IMR-90 (cell line): ENCODE data around the gene BNIP5. TPM values are rescaled to one million over a fixed set of nuclear protein-coding genes. Genes with fewer than 3 reads are reported as not detected.

ENCODE experiments used
- ATAC-seq: fragments of 200-7000 bp; cut with Tn5 transposase; 2 replicates; pipeline ENCODE4 v1.9.1; 2020; ENCODE audit warnings: low read depth, mild to moderate bottlenecking, moderate library complexity
- BruUV-seq: library from RNA; stranded (reverse); fragments of 400-500 nt; replicated peaks from 2 replicates; lab custom pipeline; 2021; lab: Mats Ljungman, UMichigan
- CTCF ChIA-PET: fragments of 300-600 bp; formaldehyde crosslinking; extraction: SDS; loops from one replicate; lab custom pipeline; 2021; ENCODE audit warnings: antibody characterized with exemption; lab: Yijun Ruan, JAX
- POLR2A ChIA-PET: fragments of 300-600 bp; sonication (Branson Sonifier 250); formaldehyde crosslinking; loops from one replicate; lab custom pipeline; 2022; ENCODE audit warnings: antibody characterized with exemption; ENCODE audit not compliant: unreplicated experiment; lab: Charles Lee
- DNase-seq: peaks from one replicate; pipeline ENCODE4 v3.0.0; 2013
- H2AFZ ChIP-seq: replicated peaks from 2 replicates; pipeline ENCODE3; 2013; ENCODE audit warnings: low read length, mild to moderate bottlenecking; ENCODE audit not compliant: poor library complexity
- H2AK5ac ChIP-seq: 2 replicates; pipeline ENCODE4 v1.6.1; 2013; ENCODE audit warnings: low read depth, low read length, inconsistent platforms
- H2AK9ac ChIP-seq: replicated peaks from 2 replicates; pipeline ENCODE3; 2013; ENCODE audit warnings: mild to moderate bottlenecking, low read depth, low read length, moderate library complexity; ENCODE audit not compliant: poor library complexity
- H2BK120ac ChIP-seq: 2 replicates; pipeline ENCODE4 v1.6.1; 2013; ENCODE audit warnings: low read depth, low read length, inconsistent platforms
- H2BK15ac ChIP-seq: 3 replicates; pipeline ENCODE4 v1.6.1; 2013; ENCODE audit warnings: low read depth, low read length, inconsistent platforms
- H2BK20ac ChIP-seq: 2 replicates; pipeline ENCODE4 v1.6.1; 2013; ENCODE audit warnings: low read depth, mild to moderate bottlenecking, inconsistent platforms, low read length, moderate library complexity
- H2BK5ac ChIP-seq: 2 replicates; pipeline ENCODE4 v1.6.1; 2013; ENCODE audit warnings: mild to moderate bottlenecking, low read depth, low read length, inconsistent platforms; ENCODE audit not compliant: poor library complexity, severe bottlenecking
- H3K14ac ChIP-seq: replicated peaks from 2 replicates; pipeline ENCODE4 v1.6.1; 2013; ENCODE audit warnings: low read depth, low read length, inconsistent platforms
- H3K18ac ChIP-seq: 2 replicates; pipeline ENCODE4 v1.6.1; 2013; ENCODE audit warnings: low read depth, low read length, control low read depth
- H3K23ac ChIP-seq: 2 replicates; pipeline ENCODE4 v1.6.1; 2013; ENCODE audit warnings: low read depth, low read length, inconsistent platforms
- H3K27ac ChIP-seq: 2 replicates; pipeline ENCODE4 v1.5.1; 2013; ENCODE audit warnings: mild to moderate bottlenecking, control low read depth, low read length; ENCODE audit not compliant: insufficient read depth
- H3K27me3 ChIP-seq: 2 replicates; pipeline ENCODE4 v1.6.1; 2013; ENCODE audit warnings: low read length; ENCODE audit not compliant: control insufficient read depth, insufficient read depth
- H3K36me3 ChIP-seq: 2 replicates; pipeline ENCODE4 v1.6.1; 2013; ENCODE audit warnings: low read length, mixed read lengths; ENCODE audit not compliant: control insufficient read depth, insufficient read depth
- H3K4ac ChIP-seq: 2 replicates; pipeline ENCODE4 v1.6.1; 2013; ENCODE audit warnings: low read depth, low read length, inconsistent platforms
- H3K4me1 ChIP-seq: 2 replicates; pipeline ENCODE4 v1.6.1; 2013; ENCODE audit warnings: low read length, mixed read lengths; ENCODE audit not compliant: control insufficient read depth, insufficient read depth
- H3K4me2 ChIP-seq: 2 replicates; pipeline ENCODE4 v1.6.1; 2013; ENCODE audit warnings: low read depth, mild to moderate bottlenecking, control low read depth, low read length, moderate library complexity
- H3K4me3 ChIP-seq: 2 replicates; pipeline ENCODE4 v1.5.1; 2013; ENCODE audit warnings: low read depth, mild to moderate bottlenecking, control low read depth, low read length, moderate library complexity; ENCODE audit not compliant: insufficient read depth
- H3K56ac ChIP-seq: 2 replicates; pipeline ENCODE4 v1.6.1; 2013; ENCODE audit warnings: low read length, inconsistent platforms; ENCODE audit not compliant: insufficient read depth; ENCODE audit errors: extremely low read depth
- H3K79me1 ChIP-seq, 2 experiments: 2 replicates each; pipeline ENCODE4 v1.6.1; 2013; ENCODE audit warnings: low read length in 2 of 2, inconsistent platforms in 1 of 2, low read depth in 1 of 2
- H3K9ac ChIP-seq: 2 replicates; pipeline ENCODE4 v1.6.1; 2013; ENCODE audit warnings: low read depth, low read length, control low read depth
- H3K9me1 ChIP-seq: 2 replicates; pipeline ENCODE4 v1.6.1; 2013; ENCODE audit warnings: low read length, inconsistent platforms; ENCODE audit not compliant: insufficient read depth
- H3K9me3 ChIP-seq: 2 replicates; pipeline ENCODE4 v1.6.1; 2013; ENCODE audit warnings: low read length; ENCODE audit not compliant: control insufficient read depth, insufficient read depth
- H4K20me1 ChIP-seq: 2 replicates; pipeline ENCODE4 v1.6.1; 2013; ENCODE audit warnings: low read length, inconsistent platforms; ENCODE audit not compliant: insufficient read depth
- H4K5ac ChIP-seq: 2 replicates; pipeline ENCODE4 v1.6.1; 2013; ENCODE audit warnings: mild to moderate bottlenecking, low read depth, low read length, control low read depth
- H4K8ac ChIP-seq, 2 experiments: 2 replicates each; pipeline ENCODE4 v1.6.1; 2013; ENCODE audit warnings: low read depth in 2 of 2, low read length in 2 of 2, control low read depth in 1 of 2, inconsistent platforms in 1 of 2
- H4K91ac ChIP-seq: 2 replicates; pipeline ENCODE4 v1.6.1; 2013; ENCODE audit warnings: low read depth, low read length, inconsistent platforms; ENCODE audit not compliant: insufficient read depth
- BHLHE40 ChIP-seq: fragments of 150-350 bp; IDR thresholded peaks from 2 replicates; pipeline ENCODE4 v1.6.1; 2016; ENCODE audit warnings: mild to moderate bottlenecking, low read depth, low read length
- CEBPB ChIP-seq: IDR thresholded peaks from 2 replicates; pipeline ENCODE4 v1.6.1; 2012; ENCODE audit warnings: low read depth, low read length, improper control_type of control experiment
- CHD1 ChIP-seq: IDR thresholded peaks from 2 replicates; pipeline ENCODE4 v1.6.1; 2012; ENCODE audit warnings: low read depth, low read length, improper control_type of control experiment
- ELK1 ChIP-seq: fragments of 150-350 bp; IDR thresholded peaks from 2 replicates; pipeline ENCODE4 v1.6.1; 2016; ENCODE audit warnings: low read depth, mild to moderate bottlenecking, low read length, moderate library complexity, borderline replicate concordance
- FOS ChIP-seq: fragments of 150-350 bp; IDR thresholded peaks from 2 replicates; pipeline ENCODE4 v1.6.1; 2016; ENCODE audit warnings: low read depth, low read length
- MAFK ChIP-seq: IDR thresholded peaks from 2 replicates; pipeline ENCODE4 v1.6.1; 2012; ENCODE audit warnings: low read depth, low read length, improper control_type of control experiment
- MAZ ChIP-seq: IDR thresholded peaks from 2 replicates; pipeline ENCODE4 v1.6.1; 2012; ENCODE audit warnings: low read depth, mild to moderate bottlenecking, low read length, improper control_type of control experiment, moderate library complexity, borderline replicate concordance
- MXI1 ChIP-seq: IDR thresholded peaks from 2 replicates; pipeline ENCODE4 v1.6.1; 2012; ENCODE audit warnings: low read depth, mild to moderate bottlenecking, low read length, moderate library complexity, borderline replicate concordance
- NFE2L2 ChIP-seq: fragments of 150-350 bp; IDR thresholded peaks from 2 replicates; pipeline ENCODE4 v1.6.1; 2016; ENCODE audit warnings: low read depth, mild to moderate bottlenecking, low read length
- POLR2A ChIP-seq: IDR thresholded peaks from 2 replicates; pipeline ENCODE4 v1.6.1; 2012; ENCODE audit warnings: mild to moderate bottlenecking, low read depth, low read length
- RAD21 ChIP-seq: IDR thresholded peaks from 2 replicates; pipeline ENCODE4 v1.6.1; 2012; ENCODE audit warnings: low read length, improper control_type of control experiment
- RCOR1 ChIP-seq: IDR thresholded peaks from 2 replicates; pipeline ENCODE4 v1.6.1; 2012; ENCODE audit warnings: mild to moderate bottlenecking, low read length, improper control_type of control experiment; ENCODE audit not compliant: insufficient replicate concordance
- RFX5 ChIP-seq: IDR thresholded peaks from 2 replicates; pipeline ENCODE4 v1.8.0; 2012; ENCODE audit warnings: low read depth, mild to moderate bottlenecking, low read length, moderate library complexity
- SMC3 ChIP-seq: fragments of 150-350 bp; IDR thresholded peaks from 2 replicates; pipeline ENCODE4 v1.6.1; 2016; ENCODE audit warnings: low read depth, mild to moderate bottlenecking, antibody characterized with exemption, low read length, moderate library complexity
- WGBS, 2 experiments: methylation state at CpG; one replicate each; pipeline versions ENCODE4 v1.1.5 to v1.1.7; 2013; ENCODE audit warnings: missing lambda C conversion rate in 2 of 2; ENCODE audit not compliant: insufficient read length in 1 of 2; ENCODE audit errors: extremely low coverage in 2 of 2; 5-methylcytosine and 5-hydroxymethylcytosine counted together
- dilution Hi-C: fragments of 300-500 bp; cut with HindIII; formaldehyde crosslinking; loops from one replicate; pipeline ENCODE4 v1.14.3; 2018; ENCODE audit warnings: low sequenced_read_pairs; ENCODE audit not compliant: unreplicated experiment
- in situ Hi-C: fragments of 300-500 bp; cut with MboI; formaldehyde crosslinking; loops from 3 replicates; pipeline ENCODE4 v1.14.3; 2019; ENCODE audit warnings: low sequenced_read_pairs, inconsistent platforms, mixed read lengths
- intact Hi-C: fragments of 100-400 bp; cut with micrococcal nuclease; formaldehyde crosslinking; loops from 2 replicates; pipeline ENCODE4 v1.10.0; 2022
- polyA plus RNA-seq, 3 experiments: library from polyadenylated mRNA; depleted of rRNA; stranded (reverse); fragments of >200 nt; gene quantifications; 2 replicates each; pipeline ENCODE4 v1.2.3, GENCODE V29; 2012; ENCODE audit warnings: low replicate concordance in 1 of 3
- total RNA-seq: library from RNA; depleted of rRNA; stranded (reverse); fragments of >200 nt; gene quantifications from 2 replicates; pipeline ENCODE4 v1.2.3, GENCODE V29; 2012
- TF ChIP-seq, protein P1 (sequence below): fragments of 150-350 bp; IDR thresholded peaks from 2 replicates; pipeline ENCODE4 v1.6.1; 2017; ENCODE audit warnings: mild to moderate bottlenecking, antibody characterized with exemption, low read length, low read depth
- TF ChIP-seq, protein P2 (sequence below): conservative IDR thresholded peaks from 2 replicates; pipeline ENCODE4 v1.5.1; 2012; ENCODE audit warnings: mild to moderate bottlenecking, low read depth, low read length, improper control_type of control experiment

BNIP5 gene
- total and polyA plus RNA-seq, 2 of the 4 experiments (the other 2 are of a cell fraction) = not detected

GRCh38 chr6:36266913-36267644, 69.6 kb downstream of the BNIP5 start:
- Histone ChIP-seq H4K20me1 (no peaks in the 10 kb centered on the region), H2AK5ac (no peak overlapping the region), H2BK20ac (no peak overlapping the region), H4K91ac (no peak overlapping the region), H3K9me1 (no peaks in the 10 kb centered on the region; the same call in 1 of the 2 replicates), H3K4ac (no peak overlapping the region), H3K14ac (no peak overlapping the region), H3K23ac (no peak overlapping the region), H3K4me2 (no peak overlapping the region), H3K4me3 (no peak overlapping the region), H2AFZ (no peak overlapping the region), H2BK120ac (no peak overlapping the region), H3K4me1 (no peaks in the 10 kb centered on the region), H4K8ac (no peak overlapping the region), H3K27me3 (peaks cover 50% of the 10 kb centered on the region), H3K9ac (no peak overlapping the region), H3K9me3 (peaks cover 12% of the 10 kb centered on the region), H2BK5ac (no peak overlapping the region), H2AK9ac (no peak overlapping the region), H3K18ac (no peak overlapping the region), H3K27ac (no peak overlapping the region), H2BK15ac (no peak overlapping the region), H3K56ac (no peak overlapping the region), H3K79me1 (no peaks in the 10 kb centered on the region), H3K36me3 (no peaks in the 10 kb centered on the region), H4K5ac (no peak overlapping the region)
- no peak for ATAC-seq
- POLR2A ChIA-PET = no interaction called here
- TF ChIP-seq MAZ = no peak
- no peak for TF ChIP-seq MAFK
- no peak for TF ChIP-seq CEBPB
- TF ChIP-seq RCOR1 = no peak
- no peak for TF ChIP-seq CHD1
- no peak for TF ChIP-seq BHLHE40
- no peak for TF ChIP-seq NFE2L2
- TF ChIP-seq MXI1 = no peak
- no peak for TF ChIP-seq ELK1
- no peak for TF ChIP-seq FOS
- TF ChIP-seq, protein P1, sequence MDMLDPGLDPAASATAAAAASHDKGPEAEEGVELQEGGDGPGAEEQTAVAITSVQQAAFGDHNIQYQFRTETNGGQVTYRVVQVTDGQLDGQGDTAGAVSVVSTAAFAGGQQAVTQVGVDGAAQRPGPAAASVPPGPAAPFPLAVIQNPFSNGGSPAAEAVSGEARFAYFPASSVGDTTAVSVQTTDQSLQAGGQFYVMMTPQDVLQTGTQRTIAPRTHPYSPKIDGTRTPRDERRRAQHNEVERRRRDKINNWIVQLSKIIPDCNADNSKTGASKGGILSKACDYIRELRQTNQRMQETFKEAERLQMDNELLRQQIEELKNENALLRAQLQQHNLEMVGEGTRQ = no peak; the same call in 1 of the 2 replicates
- TF ChIP-seq SMC3 = no peak
- no peak for TF ChIP-seq POLR2A
- TF ChIP-seq, protein P2, sequence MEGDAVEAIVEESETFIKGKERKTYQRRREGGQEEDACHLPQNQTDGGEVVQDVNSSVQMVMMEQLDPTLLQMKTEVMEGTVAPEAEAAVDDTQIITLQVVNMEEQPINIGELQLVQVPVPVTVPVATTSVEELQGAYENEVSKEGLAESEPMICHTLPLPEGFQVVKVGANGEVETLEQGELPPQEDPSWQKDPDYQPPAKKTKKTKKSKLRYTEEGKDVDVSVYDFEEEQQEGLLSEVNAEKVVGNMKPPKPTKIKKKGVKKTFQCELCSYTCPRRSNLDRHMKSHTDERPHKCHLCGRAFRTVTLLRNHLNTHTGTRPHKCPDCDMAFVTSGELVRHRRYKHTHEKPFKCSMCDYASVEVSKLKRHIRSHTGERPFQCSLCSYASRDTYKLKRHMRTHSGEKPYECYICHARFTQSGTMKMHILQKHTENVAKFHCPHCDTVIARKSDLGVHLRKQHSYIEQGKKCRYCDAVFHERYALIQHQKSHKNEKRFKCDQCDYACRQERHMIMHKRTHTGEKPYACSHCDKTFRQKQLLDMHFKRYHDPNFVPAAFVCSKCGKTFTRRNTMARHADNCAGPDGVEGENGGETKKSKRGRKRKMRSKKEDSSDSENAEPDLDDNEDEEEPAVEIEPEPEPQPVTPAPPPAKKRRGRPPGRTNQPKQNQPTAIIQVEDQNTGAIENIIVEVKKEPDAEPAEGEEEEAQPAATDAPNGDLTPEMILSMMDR = no peak
- TF ChIP-seq RFX5 = no peak
- TF ChIP-seq RAD21 = no peak
- no peak for DNase-seq
- in situ Hi-C loops (no loop called here), dilution Hi-C loops (no loop called here), intact Hi-C loops (no loop called here)
- 90% methylated on average over 8 of the region's 13 CpGs; no CpG with 5 or more reads in 1 of the 2 experiments for WGBS, 2 experiments
- no TSS peak for BruUV-seq
- CTCF ChIA-PET = no interaction called here
